Activated naive CD8-positive, alpha-beta T cell (primary cell): ENCODE results near the gene AMBRA1.
A peak's percentile ranks its signal among the peaks of the same experiment; 100 is the strongest.
"Not testable (repeated sequence)": the region's sequence is repeated elsewhere in the genome, so short reads cannot be mapped to it uniquely, and the experiment has no call there.

ENCODE experiments used
- H3K27ac Mint-ChIP-seq: one replicate; pipeline ENCODE4 v1.8.0; 2021; ENCODE audit warnings: mixed read lengths
- H3K27me3 Mint-ChIP-seq: one replicate; pipeline ENCODE4 v1.8.0; 2021; ENCODE audit warnings: mixed read lengths
- H3K36me3 Mint-ChIP-seq: one replicate; pipeline ENCODE4 v1.8.0; 2021; ENCODE audit warnings: mixed read lengths
- H3K4me1 Mint-ChIP-seq: one replicate; pipeline ENCODE4 v1.8.0; 2021; ENCODE audit warnings: low read depth, mixed read lengths
- H3K4me3 Mint-ChIP-seq: one replicate; pipeline ENCODE4 v1.8.0; 2021; ENCODE audit warnings: mild to moderate bottlenecking, mixed read lengths
- H3K9me3 Mint-ChIP-seq: one replicate; pipeline ENCODE4 v1.8.0; 2021; ENCODE audit warnings: low read depth, mixed read lengths

The AMBRA1 gene

GRCh38 chr11:46377290-46377689, 216.5 kb downstream of the AMBRA1 start:
- Mint-ChIP-seq H3K4me1 (peaks cover 5% of the 10 kb centered on the region), H3K36me3 (no peaks in the 10 kb centered on the region), H3K4me3 (no peak overlapping the region), H3K9me3 (no peaks in the 10 kb centered on the region), H3K27ac (no peak overlapping the region), H3K27me3 (no peaks in the 10 kb centered on the region)

DNA sequence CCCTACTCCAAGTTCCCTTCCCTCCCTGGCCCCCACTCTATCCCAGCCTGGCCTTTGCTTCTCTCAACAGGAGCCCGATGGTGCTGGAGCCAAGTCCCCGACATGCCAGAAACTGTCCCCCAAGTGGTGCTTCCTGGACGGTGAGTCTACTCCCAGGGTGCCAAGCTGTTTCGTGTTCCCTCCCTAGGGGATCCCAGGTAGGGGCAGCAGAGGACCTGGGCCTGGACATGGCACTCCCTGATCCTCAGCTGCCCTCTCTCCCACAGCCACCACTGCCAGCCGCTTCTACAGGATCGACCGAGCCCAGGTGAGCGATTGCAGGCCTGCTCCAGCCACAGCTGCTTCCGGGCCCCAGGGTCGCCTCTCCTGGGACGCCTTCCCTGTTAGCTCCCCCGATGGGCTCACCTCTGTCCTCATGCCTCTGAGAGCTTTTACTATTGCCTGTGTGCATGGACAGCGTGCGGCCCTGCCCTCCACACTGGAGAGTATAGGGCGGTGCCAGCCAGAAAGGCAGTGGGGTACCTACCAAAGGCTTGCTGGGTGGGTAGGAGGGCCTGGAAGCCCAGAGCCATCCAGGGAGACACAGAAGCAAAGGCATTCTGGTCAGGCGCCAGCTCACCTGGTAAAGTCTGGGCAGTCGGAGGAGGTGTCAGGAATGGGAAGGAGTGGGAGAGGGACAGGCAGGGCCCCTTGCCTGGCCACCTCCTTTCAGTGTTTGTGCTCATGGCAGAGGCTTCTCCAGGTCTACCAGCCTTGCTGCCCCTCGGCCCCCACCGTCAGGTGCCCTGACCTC, 217.4 kb downstream of the AMBRA1 start:
- Mint-ChIP-seq H3K4me1 (peaks cover 2% of the 10 kb centered on the region), H3K27me3 (no peaks in the 10 kb centered on the region), H3K27ac (no peak overlapping the region), H3K4me3 (no peak overlapping the region), H3K36me3 (no peaks in the 10 kb centered on the region), H3K9me3 (no peaks in the 10 kb centered on the region)

DNA sequence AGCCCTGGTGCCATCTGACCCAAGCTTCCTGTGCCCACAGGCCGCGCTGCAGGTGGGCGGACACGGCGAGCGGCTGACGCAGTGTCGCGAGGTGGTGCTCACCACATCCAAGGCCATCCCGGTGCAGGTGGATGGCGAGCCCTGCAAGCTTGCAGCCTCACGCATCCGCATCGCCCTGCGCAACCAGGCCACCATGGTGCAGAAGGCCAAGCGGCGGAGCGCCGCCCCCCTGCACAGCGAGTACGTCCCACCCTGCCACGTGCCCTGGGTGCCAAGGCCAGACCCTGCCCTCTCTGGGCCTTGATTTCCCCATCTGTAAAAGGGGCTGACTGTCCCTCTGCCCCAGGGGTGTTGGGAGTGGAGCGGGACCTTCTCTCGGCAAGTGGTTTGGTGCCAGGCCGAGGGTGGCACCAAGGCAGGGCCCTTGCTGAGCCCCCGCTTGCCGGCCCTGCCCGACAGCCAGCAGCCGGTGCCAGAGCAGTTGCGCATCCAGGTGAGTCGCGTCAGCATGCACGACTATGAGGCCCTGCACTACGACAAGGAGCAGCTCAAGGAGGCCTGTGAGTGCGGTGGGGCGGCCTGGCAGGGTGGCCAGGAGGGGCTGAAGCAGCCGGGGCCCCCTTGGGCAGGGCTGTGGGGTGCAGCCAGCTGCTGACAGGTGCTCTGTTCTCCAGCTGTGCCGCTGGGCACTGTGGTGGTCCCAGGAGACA, 218.3 kb downstream of the AMBRA1 start:
- H3K4me1 Mint-ChIP-seq = peaks cover 2% of the 10 kb centered on the region
- H3K36me3 Mint-ChIP-seq = no peaks in the 10 kb centered on the region
- H3K4me3 Mint-ChIP-seq = no peak overlapping the region
- no peaks in the 10 kb centered on the region for H3K9me3 Mint-ChIP-seq
- H3K27ac Mint-ChIP-seq = no peak overlapping the region
- H3K27me3 Mint-ChIP-seq = no peaks in the 10 kb centered on the region

DNA sequence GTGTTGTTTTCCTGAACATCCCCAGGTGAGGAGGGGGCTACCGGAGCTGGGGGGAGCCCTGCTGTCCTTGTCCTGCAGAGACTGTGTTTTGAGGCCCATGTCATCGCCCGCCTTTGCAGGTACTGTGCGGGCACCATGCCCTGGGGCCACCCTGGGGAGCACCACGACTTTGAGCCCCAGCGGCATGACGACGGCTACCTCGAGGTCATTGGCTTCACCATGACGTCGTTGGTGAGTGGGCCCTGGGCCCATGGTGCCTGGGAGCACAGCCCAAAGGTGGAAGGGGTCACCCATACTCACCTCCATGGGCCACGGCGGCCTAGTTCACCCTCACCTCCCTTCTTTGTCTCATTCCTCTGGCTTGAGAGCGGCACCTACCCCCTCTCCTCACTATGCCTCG, 219.0 kb downstream of the AMBRA1 start:
- Mint-ChIP-seq H3K4me3 (no peak overlapping the region), H3K36me3 (no peaks in the 10 kb centered on the region), H3K4me1 (no peaks in the 10 kb centered on the region), H3K9me3 (no peaks in the 10 kb centered on the region), H3K27ac (no peak overlapping the region), H3K27me3 (no peaks in the 10 kb centered on the region)

GRCh38 chr11:46373787-46374740, 219.8 kb downstream of the AMBRA1 start:
- Mint-ChIP-seq H3K4me1 (peaks cover 4% of the 10 kb centered on the region), H3K27ac (no peak overlapping the region)

GRCh38 chr11:46372501-46372900, 221.3 kb downstream of the AMBRA1 start:
- H3K4me1 Mint-ChIP-seq, H3K36me3 Mint-ChIP-seq, H3K4me3 Mint-ChIP-seq, H3K27me3 Mint-ChIP-seq, H3K27ac Mint-ChIP-seq, H3K9me3 Mint-ChIP-seq: not testable (repeated sequence)

More at GRCh38 chr11:46373787-46374740, 219.8 kb downstream of the AMBRA1 start:
- H3K4me3 Mint-ChIP-seq = no peak overlapping the region
- no peaks in the 10 kb centered on the region for H3K27me3 Mint-ChIP-seq
- H3K9me3 Mint-ChIP-seq = no peaks in the 10 kb centered on the region
- H3K36me3 Mint-ChIP-seq = no peaks in the 10 kb centered on the region

DNA sequence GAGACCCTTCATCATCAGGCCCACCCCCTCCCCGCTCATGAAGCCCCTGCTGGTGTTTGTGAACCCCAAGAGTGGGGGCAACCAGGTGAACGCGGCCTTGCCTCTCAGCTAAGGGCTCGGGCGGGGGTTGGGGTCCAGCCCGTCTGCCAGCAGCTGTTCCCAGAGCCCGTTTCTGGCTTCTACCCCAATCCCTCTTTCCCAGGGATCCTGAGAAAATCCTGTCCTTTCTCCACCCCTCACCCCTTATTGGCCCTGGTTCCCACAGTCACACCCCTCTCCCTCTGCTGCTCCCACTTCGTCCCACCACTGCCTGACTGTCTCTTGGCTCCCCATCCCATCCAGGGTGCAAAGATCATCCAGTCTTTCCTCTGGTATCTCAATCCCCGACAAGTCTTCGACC, 221.7 kb downstream of the AMBRA1 start:
- Mint-ChIP-seq H3K4me1 (peaks cover 9% of the 10 kb centered on the region), H3K27me3 (no peaks in the 10 kb centered on the region), H3K36me3 (no peaks in the 10 kb centered on the region), H3K9me3 (no peaks in the 10 kb centered on the region), H3K4me3 (no peak overlapping the region), H3K27ac (no peak overlapping the region)

DNA sequence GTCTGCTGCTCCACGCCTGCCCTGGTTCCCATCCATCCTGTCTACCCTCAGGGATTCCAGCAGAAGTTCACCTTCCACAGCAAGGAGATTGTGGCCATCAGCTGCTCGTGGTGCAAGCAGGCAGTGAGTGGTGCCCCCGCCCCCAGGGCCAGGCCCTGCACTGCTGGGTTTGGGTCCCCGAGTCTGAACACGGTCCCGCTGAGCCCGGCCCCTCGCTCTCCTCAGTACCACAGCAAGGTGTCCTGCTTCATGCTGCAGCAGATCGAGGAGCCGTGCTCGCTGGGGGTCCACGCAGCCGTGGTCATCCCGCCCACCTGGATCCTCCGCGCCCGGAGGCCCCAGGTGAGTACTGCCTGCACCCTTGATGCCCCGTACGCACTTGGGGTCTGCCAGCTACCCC, 222.6 kb downstream of the AMBRA1 start:
- H3K4me3 Mint-ChIP-seq, H3K4me1 Mint-ChIP-seq, H3K9me3 Mint-ChIP-seq, H3K27ac Mint-ChIP-seq, H3K36me3 Mint-ChIP-seq, H3K27me3 Mint-ChIP-seq: not testable (repeated sequence)

- Mint-ChIP-seq H3K4me1 (peaks cover 13% of the 10 kb centered on the region), H3K9me3 (no peaks in the 10 kb centered on the region), H3K27me3 (no peaks in the 10 kb centered on the region), H3K4me3 (no peak overlapping the region), H3K36me3 (no peaks in the 10 kb centered on the region), H3K27ac (peak overlapping the region; percentile 50)
Observed at GRCh38 chr11:46370253-46370652, 223.6 kb downstream of the AMBRA1 start.

GRCh38 chr11:46369458-46370152, 224.2 kb downstream of the AMBRA1 start:
- Mint-ChIP-seq H3K4me1 (peaks cover 19% of the 10 kb centered on the region), H3K4me3 (no peak overlapping the region), H3K36me3 (no peaks in the 10 kb centered on the region), H3K9me3 (no peaks in the 10 kb centered on the region), H3K27me3 (no peaks in the 10 kb centered on the region), H3K27ac (peak overlapping the region; percentile 75)

DNA sequence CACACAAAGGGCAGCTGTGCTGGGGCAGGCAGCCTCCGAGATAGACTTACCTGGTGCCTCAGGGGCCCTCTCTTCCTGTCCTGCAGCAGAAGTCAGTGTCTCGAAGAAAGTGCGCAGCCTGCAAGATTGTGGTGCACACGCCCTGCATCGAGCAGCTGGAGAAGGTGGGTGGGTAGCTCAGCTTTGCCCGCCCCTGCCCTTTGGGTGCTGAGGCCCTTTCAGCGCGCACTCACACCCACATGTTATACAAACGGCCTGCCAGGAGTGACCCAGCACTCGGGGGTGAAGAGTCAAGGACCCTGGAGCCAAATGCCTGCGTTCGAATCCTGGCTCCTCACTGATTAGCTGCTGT, 225.9 kb downstream of the AMBRA1 start:
- H3K9me3 Mint-ChIP-seq = no peaks in the 10 kb centered on the region
- H3K27me3 Mint-ChIP-seq = no peaks in the 10 kb centered on the region
- no peaks in the 10 kb centered on the region for H3K36me3 Mint-ChIP-seq
- H3K4me1 Mint-ChIP-seq = peaks cover 29% of the 10 kb centered on the region
- H3K27ac Mint-ChIP-seq = no peak overlapping the region
- H3K4me3 Mint-ChIP-seq = no peak overlapping the region

DNA sequence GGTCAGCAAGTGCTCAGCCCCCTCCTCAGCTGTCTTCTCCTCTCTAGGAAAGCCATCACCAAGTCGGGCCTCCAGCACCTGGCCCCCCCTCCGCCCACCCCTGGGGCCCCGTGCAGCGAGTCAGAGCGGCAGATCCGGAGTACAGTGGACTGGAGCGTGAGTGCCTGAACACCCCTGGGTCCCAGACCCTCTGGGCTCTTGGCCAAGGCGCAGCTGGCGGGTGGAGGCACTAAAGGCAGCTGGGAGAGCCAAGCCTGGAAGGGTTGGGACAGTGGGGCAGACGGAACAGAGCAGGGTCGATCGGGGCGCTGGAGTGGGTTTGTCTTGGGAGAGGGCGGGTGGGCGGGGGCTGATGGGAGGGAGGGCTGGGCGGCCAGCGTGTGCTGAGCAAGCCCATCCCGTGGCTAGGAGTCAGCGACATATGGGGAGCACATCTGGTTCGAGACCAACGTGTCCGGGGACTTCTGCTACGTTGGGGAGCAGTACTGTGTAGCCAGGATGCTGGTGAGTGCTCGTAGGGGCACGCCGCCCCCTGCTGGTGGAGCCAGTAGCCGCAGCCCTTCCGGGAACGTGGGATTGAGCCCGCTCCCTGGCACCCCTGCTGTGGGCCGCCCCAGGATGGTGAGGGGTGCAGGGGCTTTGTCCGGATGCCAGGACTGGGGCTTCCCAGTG, 226.4 kb downstream of the AMBRA1 start:
- no peaks in the 10 kb centered on the region for H3K27me3 Mint-ChIP-seq
- no peak overlapping the region for H3K4me3 Mint-ChIP-seq
- peaks cover 33% of the 10 kb centered on the region for H3K4me1 Mint-ChIP-seq
- H3K27ac Mint-ChIP-seq = peak overlapping the region; percentile 73
- H3K9me3 Mint-ChIP-seq = no peaks in the 10 kb centered on the region
- no peaks in the 10 kb centered on the region for H3K36me3 Mint-ChIP-seq

GRCh38 chr11:46366661-46367161, 227.1 kb downstream of the AMBRA1 start:
- peaks cover 37% of the 10 kb centered on the region for H3K4me1 Mint-ChIP-seq
- H3K4me3 Mint-ChIP-seq = no peak overlapping the region
- no peaks in the 10 kb centered on the region for H3K36me3 Mint-ChIP-seq

DNA sequence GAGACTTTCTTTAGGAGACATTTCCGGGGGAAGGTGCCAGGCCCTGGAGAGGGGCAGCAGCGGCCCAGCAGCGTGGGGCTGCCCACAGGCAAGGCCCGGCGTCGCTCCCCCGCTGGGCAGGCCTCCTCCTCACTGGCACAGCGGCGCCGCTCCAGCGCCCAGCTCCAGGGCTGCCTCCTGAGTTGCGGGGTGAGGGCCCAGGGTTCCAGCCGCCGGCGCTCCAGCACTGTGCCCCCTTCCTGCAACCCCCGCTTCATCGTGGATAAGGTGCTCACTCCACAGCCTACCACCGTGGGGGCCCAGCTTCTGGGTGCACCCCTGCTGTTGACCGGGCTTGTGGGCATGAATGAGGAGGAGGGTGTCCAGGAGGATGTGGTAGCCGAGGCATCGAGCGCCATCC, 227.6 kb downstream of the AMBRA1 start:
- Mint-ChIP-seq H3K27ac (no peak overlapping the region), H3K9me3 (no peaks in the 10 kb centered on the region), H3K4me1 (peaks cover 41% of the 10 kb centered on the region), H3K27me3 (no peaks in the 10 kb centered on the region), H3K36me3 (no peaks in the 10 kb centered on the region), H3K4me3 (no peak overlapping the region)

More at GRCh38 chr11:46366661-46367161, 227.1 kb downstream of the AMBRA1 start:
- H3K27ac Mint-ChIP-seq = no peak overlapping the region
- no peaks in the 10 kb centered on the region for H3K27me3 Mint-ChIP-seq
- H3K9me3 Mint-ChIP-seq = no peaks in the 10 kb centered on the region
